Measurements from ENCODE around the gene TMPRSS4.

DNA sequence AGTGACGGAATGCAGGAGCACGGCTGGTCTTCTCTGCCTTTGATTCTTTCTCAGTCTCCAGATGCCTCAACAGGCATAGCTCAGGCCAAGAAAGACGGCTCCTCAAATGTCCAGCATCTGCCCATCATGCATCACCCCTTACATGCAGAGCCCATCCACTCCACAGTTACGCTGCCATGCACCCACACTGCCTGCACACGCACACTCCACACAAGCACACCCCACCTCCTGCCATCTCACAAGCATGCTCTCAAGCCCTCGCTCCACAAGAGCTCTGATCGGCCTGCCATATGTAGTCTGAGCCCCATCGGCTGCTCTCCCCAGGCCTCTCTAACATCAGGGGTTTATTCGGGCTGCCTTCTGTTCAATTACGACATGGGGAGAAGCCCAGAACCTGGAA is 56.9 kb downstream of the TMPRSS4 start:
- TF ChIP-seq, protein P1, sequence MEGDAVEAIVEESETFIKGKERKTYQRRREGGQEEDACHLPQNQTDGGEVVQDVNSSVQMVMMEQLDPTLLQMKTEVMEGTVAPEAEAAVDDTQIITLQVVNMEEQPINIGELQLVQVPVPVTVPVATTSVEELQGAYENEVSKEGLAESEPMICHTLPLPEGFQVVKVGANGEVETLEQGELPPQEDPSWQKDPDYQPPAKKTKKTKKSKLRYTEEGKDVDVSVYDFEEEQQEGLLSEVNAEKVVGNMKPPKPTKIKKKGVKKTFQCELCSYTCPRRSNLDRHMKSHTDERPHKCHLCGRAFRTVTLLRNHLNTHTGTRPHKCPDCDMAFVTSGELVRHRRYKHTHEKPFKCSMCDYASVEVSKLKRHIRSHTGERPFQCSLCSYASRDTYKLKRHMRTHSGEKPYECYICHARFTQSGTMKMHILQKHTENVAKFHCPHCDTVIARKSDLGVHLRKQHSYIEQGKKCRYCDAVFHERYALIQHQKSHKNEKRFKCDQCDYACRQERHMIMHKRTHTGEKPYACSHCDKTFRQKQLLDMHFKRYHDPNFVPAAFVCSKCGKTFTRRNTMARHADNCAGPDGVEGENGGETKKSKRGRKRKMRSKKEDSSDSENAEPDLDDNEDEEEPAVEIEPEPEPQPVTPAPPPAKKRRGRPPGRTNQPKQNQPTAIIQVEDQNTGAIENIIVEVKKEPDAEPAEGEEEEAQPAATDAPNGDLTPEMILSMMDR (IDR thresholded peaks at IDR 0.05; ENCODE audit: low read depth, low read length, missing input control): no peak
- no peak for TF ChIP-seq FOXA1 (IDR thresholded peaks at IDR 0.05)
